ENCODE results near the gene DAPK2. TPM values are rescaled to one million over a fixed set of nuclear protein-coding genes. Genes with fewer than 3 reads are reported as not detected.

The DAPK2 gene
- total and polyA plus RNA-seq, 3 donors from 2014 or later = 3.6 to 7.7 (median 5.9) TPM

DNA sequence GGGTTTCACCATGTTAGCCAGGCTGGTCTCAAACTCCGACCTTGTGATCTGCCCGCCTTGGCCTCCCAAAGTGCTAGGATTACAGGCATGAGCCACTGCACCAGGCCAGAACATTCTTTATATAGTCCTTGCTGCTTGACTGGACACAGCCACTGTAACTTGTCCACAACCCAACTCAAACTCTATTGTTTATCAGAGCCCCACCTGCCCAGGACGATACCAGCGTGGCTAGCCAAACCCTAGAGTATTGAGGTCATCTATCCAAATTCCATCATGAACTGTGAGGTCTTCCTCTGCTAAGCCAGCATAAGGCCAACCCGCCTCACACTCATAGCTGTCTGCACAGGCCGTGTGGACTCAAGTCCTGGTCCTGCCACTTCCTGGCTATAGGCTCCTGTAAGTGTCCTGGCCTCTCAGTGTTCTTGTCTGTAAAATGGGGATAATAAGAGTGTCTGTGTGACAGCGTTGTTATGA, 63.9 kb downstream of the DAPK2 start:
- H3K36me3 ChIP-seq (ENCODE audit: low read depth, missing control alignments) = no peaks in the 10 kb centered on the region
- no peaks in the 10 kb centered on the region for H3K27me3 ChIP-seq
- TF ChIP-seq, protein P1, sequence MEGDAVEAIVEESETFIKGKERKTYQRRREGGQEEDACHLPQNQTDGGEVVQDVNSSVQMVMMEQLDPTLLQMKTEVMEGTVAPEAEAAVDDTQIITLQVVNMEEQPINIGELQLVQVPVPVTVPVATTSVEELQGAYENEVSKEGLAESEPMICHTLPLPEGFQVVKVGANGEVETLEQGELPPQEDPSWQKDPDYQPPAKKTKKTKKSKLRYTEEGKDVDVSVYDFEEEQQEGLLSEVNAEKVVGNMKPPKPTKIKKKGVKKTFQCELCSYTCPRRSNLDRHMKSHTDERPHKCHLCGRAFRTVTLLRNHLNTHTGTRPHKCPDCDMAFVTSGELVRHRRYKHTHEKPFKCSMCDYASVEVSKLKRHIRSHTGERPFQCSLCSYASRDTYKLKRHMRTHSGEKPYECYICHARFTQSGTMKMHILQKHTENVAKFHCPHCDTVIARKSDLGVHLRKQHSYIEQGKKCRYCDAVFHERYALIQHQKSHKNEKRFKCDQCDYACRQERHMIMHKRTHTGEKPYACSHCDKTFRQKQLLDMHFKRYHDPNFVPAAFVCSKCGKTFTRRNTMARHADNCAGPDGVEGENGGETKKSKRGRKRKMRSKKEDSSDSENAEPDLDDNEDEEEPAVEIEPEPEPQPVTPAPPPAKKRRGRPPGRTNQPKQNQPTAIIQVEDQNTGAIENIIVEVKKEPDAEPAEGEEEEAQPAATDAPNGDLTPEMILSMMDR (IDR thresholded peaks at IDR 0.05) = no peak
- no peak for TF ChIP-seq POLR2A (IDR thresholded peaks at IDR 0.05)
- H3K9me3 ChIP-seq = no peaks in the 10 kb centered on the region
- intact Hi-C loops (cut with DNase I; ENCODE audit: low total_unique reads) = no loop called here
- WGBS, 2 donors = 89 to 93% methylated on average over 7 of the region's 7 CpGs
- H3K4me1 ChIP-seq = no peaks in the 10 kb centered on the region
- H3K27ac ChIP-seq = no peak overlapping the region
- no peak for DNase-seq
- no peak overlapping the region for H3K4me3 ChIP-seq

DNA sequence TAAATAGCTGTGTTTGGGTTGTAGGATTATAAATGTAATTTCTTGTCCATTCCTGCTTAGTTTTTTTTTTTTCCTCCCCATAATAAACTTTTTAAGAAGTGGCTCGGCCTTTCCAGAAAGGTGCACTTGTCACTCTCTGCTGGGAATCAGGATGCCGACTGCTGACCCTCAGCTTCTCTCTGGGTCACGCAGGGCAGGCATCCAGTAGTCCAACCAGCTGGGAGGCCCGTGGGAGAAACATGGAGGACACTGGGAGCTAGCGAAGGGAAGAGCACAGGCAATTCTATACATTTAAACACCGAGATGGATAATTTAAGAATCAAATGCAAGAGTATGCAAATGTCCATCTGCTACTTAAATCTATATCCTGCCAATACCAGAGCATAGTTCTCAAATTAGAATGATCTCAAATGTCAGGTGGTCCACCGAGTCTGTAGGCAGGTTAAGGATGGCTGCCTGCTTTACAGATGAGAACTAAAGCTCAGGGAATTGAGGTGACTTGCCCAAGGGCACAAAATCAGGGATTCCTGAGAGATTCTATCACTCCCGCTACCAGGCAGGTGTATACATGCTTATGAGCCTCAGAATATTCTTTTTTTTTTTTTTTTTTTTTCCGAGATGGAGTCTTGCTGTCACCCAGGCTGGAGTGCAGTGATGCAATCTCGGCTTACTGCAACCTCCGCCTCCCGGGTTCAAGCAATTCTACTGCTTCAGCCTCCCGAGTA, 64.5 kb downstream of the DAPK2 start:
- Histone ChIP-seq H3K27me3 (no peaks in the 10 kb centered on the region), H3K36me3 (ENCODE audit: low read depth, missing control alignments) (no peaks in the 10 kb centered on the region), H3K9me3 (no peaks in the 10 kb centered on the region), H3K27ac (no peak overlapping the region), H3K4me1 (no peaks in the 10 kb centered on the region), H3K4me3 (no peak overlapping the region)
- intact Hi-C loops (cut with DNase I; ENCODE audit: low total_unique reads) = no loop called here
- no peak for TF ChIP-seq POLR2A (IDR thresholded peaks at IDR 0.05)
- TF ChIP-seq, protein P1 (IDR thresholded peaks at IDR 0.05) = no peak
- 88 to 93% methylated on average over 13 of the region's 13 CpGs for WGBS, 2 donors
- DNase-seq = no peak

DNA sequence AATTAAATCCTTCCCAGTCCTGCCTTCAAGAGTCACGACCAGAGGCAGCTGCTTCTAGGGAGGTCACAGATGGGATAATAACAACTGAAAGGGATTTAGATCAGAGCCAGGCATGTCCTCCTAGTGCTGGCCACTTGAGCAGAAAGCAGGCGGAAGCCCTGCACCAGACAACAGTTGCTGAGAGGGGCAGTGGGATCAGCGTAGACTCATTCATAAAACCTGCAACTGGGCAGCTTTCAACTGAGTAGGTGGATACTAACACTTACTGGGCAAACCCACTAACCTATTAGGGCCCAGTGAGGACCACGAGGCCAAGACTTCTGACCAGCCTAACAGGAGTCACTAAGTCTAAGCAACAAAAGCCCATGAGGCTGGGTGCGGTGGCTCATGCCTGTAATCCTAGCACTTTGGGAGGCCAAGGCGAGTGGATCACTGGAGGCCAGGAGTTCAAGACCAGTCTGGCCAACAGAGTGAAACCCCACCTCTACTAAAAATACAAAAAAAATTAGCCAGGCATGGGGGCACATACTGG, 67.0 kb downstream of the DAPK2 start:
- Histone ChIP-seq H3K27ac (no peak overlapping the region), H3K4me3 (no peak overlapping the region), H3K9me3 (no peaks in the 10 kb centered on the region), H3K36me3 (ENCODE audit: low read depth, missing control alignments) (no peaks in the 10 kb centered on the region), H3K4me1 (no peaks in the 10 kb centered on the region), H3K27me3 (no peaks in the 10 kb centered on the region)
- no peak for DNase-seq
- intact Hi-C loops (cut with DNase I; ENCODE audit: low total_unique reads) = no loop called here
- WGBS, 2 donors = 65 to 86% methylated on average over 6 of the region's 6 CpGs
- TF ChIP-seq, protein P1 (IDR thresholded peaks at IDR 0.05) = no peak
- no peak for TF ChIP-seq POLR2A (IDR thresholded peaks at IDR 0.05)

DNA sequence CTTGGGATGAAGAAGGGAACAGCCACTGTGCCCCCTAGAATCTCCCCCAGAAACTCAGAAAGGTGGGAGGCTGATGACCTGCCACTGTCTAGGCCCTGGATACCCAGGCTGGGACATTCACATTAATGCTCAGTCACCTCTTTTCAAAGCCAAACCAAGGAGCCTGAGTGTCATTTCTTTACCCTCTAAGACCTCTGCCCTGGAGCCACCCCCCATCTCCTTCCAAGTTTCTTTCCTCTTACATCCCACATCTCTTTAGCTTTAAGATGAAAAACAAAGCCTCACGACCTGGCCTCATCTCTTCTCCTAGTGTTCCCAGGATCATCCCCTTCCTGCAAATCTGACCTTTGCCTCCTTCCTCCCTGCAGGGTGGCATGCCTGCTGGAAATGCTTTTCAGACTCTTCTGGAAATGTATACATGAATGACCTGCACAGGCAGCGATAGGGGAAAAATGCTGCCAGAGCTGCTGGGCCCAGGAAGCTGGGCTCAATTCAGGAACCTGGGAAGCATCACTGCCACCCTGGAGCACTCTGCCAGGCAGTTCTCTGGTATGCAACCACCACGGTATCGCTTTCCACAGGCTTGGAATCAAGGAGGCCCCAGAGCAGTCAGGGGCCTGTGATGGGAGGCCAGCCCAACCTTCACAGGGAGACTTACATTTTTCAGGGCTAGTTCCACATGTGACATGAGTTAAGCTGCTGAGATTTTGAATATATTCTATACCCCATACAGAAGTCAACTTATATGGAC, 67.6 kb downstream of the DAPK2 start:
- no peaks in the 10 kb centered on the region for H3K27me3 ChIP-seq
- WGBS, 2 donors = 79 to 93% methylated on average over 1 to 4 of the region's 4 CpGs
- H3K4me3 ChIP-seq = no peak overlapping the region
- intact Hi-C loops (cut with DNase I; ENCODE audit: low total_unique reads) = no loop called here
- no peaks in the 10 kb centered on the region for H3K36me3 ChIP-seq (ENCODE audit: low read depth, missing control alignments)
- DNase-seq = no peak
- no peak for TF ChIP-seq POLR2A (IDR thresholded peaks at IDR 0.05)
- no peak overlapping the region for H3K27ac ChIP-seq
- H3K9me3 ChIP-seq = no peaks in the 10 kb centered on the region
- no peaks in the 10 kb centered on the region for H3K4me1 ChIP-seq

DNA sequence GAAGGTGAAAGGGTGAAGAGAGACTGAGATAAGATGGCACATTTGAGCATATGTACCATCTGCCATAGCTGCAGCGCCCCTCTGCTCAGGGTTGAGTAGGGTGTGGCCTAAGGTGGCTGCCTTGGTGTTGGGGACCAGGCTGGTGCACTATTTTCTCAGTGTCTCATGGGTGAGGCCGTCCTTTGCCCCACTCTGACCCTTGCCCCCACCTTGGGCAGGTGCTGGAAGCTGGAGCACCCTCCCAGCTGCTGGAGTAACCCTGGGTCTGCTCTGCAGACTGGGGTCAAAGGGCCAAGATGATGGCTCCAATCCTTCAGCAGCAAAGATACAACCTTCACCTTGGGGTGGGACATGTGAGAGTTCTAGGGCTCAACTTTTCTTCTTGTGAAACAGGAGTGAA, 69.2 kb downstream of the DAPK2 start:
- DNase-seq = no peak
- intact Hi-C loops (cut with DNase I; ENCODE audit: low total_unique reads) = no loop called here
- 96 to 100% methylated on average over 2 of the region's 2 CpGs for WGBS, 2 donors

More for the DNA sequence above, 69.2 kb downstream of the DAPK2 start:
- H3K4me1 ChIP-seq = no peaks in the 10 kb centered on the region
- TF ChIP-seq, protein P1 (IDR thresholded peaks at IDR 0.05) = no peak
- TF ChIP-seq POLR2A (IDR thresholded peaks at IDR 0.05) = no peak
- H3K36me3 ChIP-seq (ENCODE audit: low read depth, missing control alignments) = no peaks in the 10 kb centered on the region
- H3K27me3 ChIP-seq = no peaks in the 10 kb centered on the region
- H3K4me3 ChIP-seq = no peak overlapping the region
- no peak overlapping the region for H3K27ac ChIP-seq
- no peaks in the 10 kb centered on the region for H3K9me3 ChIP-seq
